Heart left ventricle (tissue), 16 donors: ENCODE data around the gene DLGAP1. TPM values are rescaled to one million over a fixed set of nuclear protein-coding genes. Genes with fewer than 3 reads are reported as not detected.

ENCODE experiments used
- ATAC-seq, 4 donors: fragments of 200-7000 bp; cut with Tn5 transposase; one replicate each; pipeline ENCODE4 v1.9.1; 2020 to 2022; ENCODE audit warnings: moderate library complexity in 4 of 4, mild to moderate bottlenecking in 3 of 4, moderate number of reproducible peaks in 1 of 4
- DNase-seq, 5 donors: peaks; one replicate each; pipeline ENCODE4 v3.0.0-alpha.2; 2020
- H3K27ac ChIP-seq, 12 donors: fragments of 200-600 bp; sonication (generic) in 4 of 12; one replicate each; pipeline versions ENCODE4 v1.5.0 to v1.8.0; 2016 to 2022; ENCODE audit warnings: mild to moderate bottlenecking in 2 of 12
- H3K27me3 ChIP-seq, 9 donors: fragments of 200-600 bp; sonication (generic) in 2 of 9; one replicate each; pipeline versions ENCODE4 v1.5.1 to v1.8.0; 2016 to 2022; ENCODE audit warnings: mild to moderate bottlenecking in 3 of 9
- H3K36me3 ChIP-seq, 9 donors: fragments of 200-600 bp; sonication (generic) in 2 of 9; one replicate each; pipeline versions ENCODE4 v1.5.0 to v1.8.0; 2018 to 2022; ENCODE audit warnings: mild to moderate bottlenecking in 2 of 9
- H3K4me1 ChIP-seq, 12 donors: fragments of 200-600 bp; sonication (generic) in 4 of 12; one replicate each; pipeline versions ENCODE4 v1.5.0 to v1.8.0; 2016 to 2022; ENCODE audit warnings: mild to moderate bottlenecking in 3 of 12
- H3K4me3 ChIP-seq, 12 donors: fragments of 200-600 bp; sonication (generic) in 4 of 12; one replicate each; pipeline versions ENCODE4 v1.5.0 to v1.8.0; 2017 to 2022; ENCODE audit warnings: mild to moderate bottlenecking in 9 of 12, moderate library complexity in 4 of 12
- H3K9me3 ChIP-seq, 12 donors: fragments of 200-600 bp; sonication (generic) in 4 of 12; one replicate each; pipeline versions ENCODE4 v1.5.0 to v1.8.0; 2016 to 2022; ENCODE audit warnings: mild to moderate bottlenecking in 1 of 12
- CTCF ChIP-seq, 12 donors: fragments of 200-600 bp; sonication (generic) in 4 of 12; IDR thresholded peaks; one replicate each; pipeline versions ENCODE4 v1.5.0 to v1.8.0; 2018 to 2022; ENCODE audit warnings: antibody characterized with exemption in 12 of 12, mild to moderate bottlenecking in 5 of 12
- POLR2A ChIP-seq, 2 donors: fragments of 450-650 bp; IDR thresholded peaks; one replicate each; pipeline ENCODE4 v1.6.1; 2017; ENCODE audit warnings: antibody characterized with exemption in 2 of 2, mild to moderate bottlenecking in 2 of 2, moderate library complexity in 2 of 2
- WGBS, 4 donors: extraction: QIAGEN DNeasy Blood & Tissue Kit in 2 of 4; methylation state at CpG; one replicate each; pipeline versions ENCODE4 v1.1.5 to v1.1.7; 2013 to 2018; 5-methylcytosine and 5-hydroxymethylcytosine counted together
- intact Hi-C, 10 donors: fragments of 100-400 bp; cut with DNase I; formaldehyde crosslinking; loops; one replicate each; pipeline versions ENCODE4 v1.11.1 to v1.14.2; 2022
- polyA plus RNA-seq, 2 donors: library from polyadenylated mRNA; stranded (reverse); fragments of 200-250 nt; gene quantifications; one replicate each; pipeline ENCODE4 v1.2.3, GENCODE V29; 2013
- total RNA-seq, 9 donors: library from RNA; depleted of rRNA in 2 of 9; stranded (reverse); fragments of >200 nt in 2 of 9; fragmentation: NEBNext Ultra II Directional in 3 of 9; extraction: Animal tissue kit (Norgen Biotek cat#: 25700) in 3 of 9; gene quantifications; one replicate each; pipeline versions ENCODE4 v1.1.0 to v1.2.4, GENCODE V29; 2016 to 2023
- donor health status: ischemic (EF 13 %, LVEDD 7.1; RV severe dilation, severe dysfunction).
- donor health status: healthy with polysubstance abuse.
- donor health status: DM: no; HTN: yes; CAD: no.
- donor health status: DM: no; HTN: no; CAD: no.
- donor health status: ischemic (EF 25% LVEDD 6.9; RV normal size, moderate dysfunction).
- donor health status: ischemic (EF 25% LVEDD 5.7; RV mildly dilated, moderate dysfunction).
- donor health status: healthy.
- donor health status: DM: yes; HTN: yes; CAD: no.
- donor health status: ischemic (EF 35%, LVEDD 5.7; RV mildly dilated, moderate dysfunction).
- donor health status: nonischemic (EF 11% LVEDD 7.7; RV severe dilation, severe dysfunction).
- donor health status: DM: yes; HTN: yes; CAD: no.
- donor health status: PGD.
- donor health status: ischemic (EF 29% LVEDD 5.4; RV normal size, mild dysfunction).
- donor health status: nonischemic (EF 23%, LVEDD 6.1; RV moderate dilation, normal function).

Gene DLGAP1
- total and polyA plus RNA-seq, 11 donors: 0.10 to 5.5 (median 0.40) TPM; not detected in 1

- DNase-seq (no peak), ATAC-seq (no peak)
- 95 to 99% (median 98%) methylated on average over 5 of the region's 5 CpGs for WGBS, 4 donors
- TF ChIP-seq POLR2A (IDR thresholded peaks at IDR 0.05) (no peak), CTCF (IDR thresholded peaks at IDR 0.05) (no peak)
- H3K4me3 ChIP-seq: no peak overlapping the region
- peaks cover 0 to 33% (median 2%) of the 10 kb centered on the region in 12 donors for H3K4me1 ChIP-seq
- no peaks in the 10 kb centered on the region for H3K27me3 ChIP-seq
- peaks cover 0 to 22% (median 0%) of the 10 kb centered on the region in 12 donors for H3K9me3 ChIP-seq
- intact Hi-C loops: loop anchor here in 1 of 10 donors (2.0 kb wide), 1 partner anchor 177 kb away; no protein-coding TSS in a partner anchor
- H3K27ac ChIP-seq: no peak overlapping the region
- peaks cover 0 to 35% (median 29%) of the 10 kb centered on the region in 9 donors for H3K36me3 ChIP-seq
These were observed 993.4 kb downstream of the DLGAP1 start for GRCh38 chr18:3461704-3462103.

GRCh38 chr18:3460823-3461398 is 994.2 kb downstream of the DLGAP1 start:
- peaks cover 0 to 42% (median 35%) of the 10 kb centered on the region in 9 donors for H3K36me3 ChIP-seq
- peaks cover 0 to 32% (median 0%) of the 10 kb centered on the region in 12 donors for H3K4me1 ChIP-seq
- H3K4me3 ChIP-seq: no peak overlapping the region
- WGBS, 4 donors: 95 to 97% (median 96%) methylated on average over 4 of the region's 4 CpGs
- no peak for ATAC-seq
- DNase-seq: no peak
- no peaks in the 10 kb centered on the region for H3K27me3 ChIP-seq
- no peak for TF ChIP-seq POLR2A (IDR thresholded peaks at IDR 0.05)
- TF ChIP-seq CTCF (IDR thresholded peaks at IDR 0.05): no peak
- H3K27ac ChIP-seq: no peak overlapping the region
- H3K9me3 ChIP-seq: peaks cover 0 to 22% (median 0%) of the 10 kb centered on the region in 12 donors
- intact Hi-C loops: no loop called here

- ATAC-seq (no peak), DNase-seq (no peak)
- TF ChIP-seq POLR2A (IDR thresholded peaks at IDR 0.05): no peak
- no peak for TF ChIP-seq CTCF (IDR thresholded peaks at IDR 0.05)
- H3K4me3 ChIP-seq: no peak overlapping the region
- H3K9me3 ChIP-seq: peaks cover 0 to 22% (median 0%) of the 10 kb centered on the region in 12 donors
- peaks cover 0 to 42% (median 35%) of the 10 kb centered on the region in 9 donors for H3K36me3 ChIP-seq
- peak overlapping the region in 1 of 12 donors; percentile 75 for H3K27ac ChIP-seq
- no peaks in the 10 kb centered on the region for H3K27me3 ChIP-seq
- intact Hi-C loops: loop anchor here in 4 of 10 donors (5.0 to 10.0 kb wide), 4 partner anchors 128 to 206 kb away; no protein-coding TSS in a partner anchor
- H3K4me1 ChIP-seq: peaks cover 0 to 44% (median 8%) of the 10 kb centered on the region in 12 donors
- WGBS, 4 donors: 91 to 97% (median 95%) methylated on average over 5 of the region's 5 CpGs
These were observed 995.9 kb downstream of the DLGAP1 start for GRCh38 chr18:3458952-3459853.

- ATAC-seq (no peak), DNase-seq (no peak)
- Histone ChIP-seq H3K4me3 (no peak overlapping the region), H3K9me3 (peaks cover 0 to 22% (median 0%) of the 10 kb centered on the region in 12 donors), H3K36me3 (peaks cover 0 to 42% (median 35%) of the 10 kb centered on the region in 9 donors), H3K27me3 (no peaks in the 10 kb centered on the region), H3K27ac (peak overlapping the region in 1 of 12 donors; percentile 75), H3K4me1 (peaks cover 0 to 47% (median 9%) of the 10 kb centered on the region in 12 donors)
- TF ChIP-seq POLR2A (IDR thresholded peaks at IDR 0.05) (no peak), CTCF (IDR thresholded peaks at IDR 0.05) (no peak)
- intact Hi-C loops: loop anchor here in 4 of 10 donors (5.0 to 10.0 kb wide), 4 partner anchors 129 to 206 kb away; no protein-coding TSS in a partner anchor
- WGBS, 4 donors: 76 to 91% (median 83%) methylated on average over 3 of the region's 3 CpGs
These were observed 996.7 kb downstream of the DLGAP1 start for GRCh38 chr18:3458378-3458777.
